GM18526 (cell line): Measurements from ENCODE around the gene FUOM.

Experiments
- POLR2A ChIP-seq: IDR thresholded peaks from 3 replicates; pipeline ENCODE4 v1.6.1; 2011; ENCODE audit not compliant: insufficient read length; ENCODE audit errors: extremely low read depth

FUOM gene

DNA sequence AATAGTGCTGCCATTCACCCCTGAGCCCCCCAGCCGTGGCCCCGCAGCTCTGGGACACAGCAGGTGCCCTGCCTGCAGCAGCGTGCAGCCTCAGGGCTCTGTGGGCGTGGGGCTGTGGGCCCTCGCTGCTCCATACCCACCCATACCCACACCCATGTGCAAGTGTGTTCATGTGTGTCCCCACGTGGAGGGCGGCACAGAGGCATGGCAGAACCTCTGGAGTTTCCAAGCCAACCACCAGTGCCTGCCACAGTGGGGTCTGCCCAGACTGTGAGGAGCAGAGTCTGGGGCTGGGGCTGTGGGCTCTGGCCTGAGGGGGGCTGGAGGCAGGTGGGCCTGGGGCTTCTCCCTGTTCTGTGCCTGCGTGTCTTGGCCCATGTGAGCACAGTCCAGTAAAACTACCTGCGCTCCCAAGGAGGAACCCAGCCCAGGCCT is 8.2 kb downstream of the FUOM start:
- TF ChIP-seq POLR2A = no peak

DNA sequence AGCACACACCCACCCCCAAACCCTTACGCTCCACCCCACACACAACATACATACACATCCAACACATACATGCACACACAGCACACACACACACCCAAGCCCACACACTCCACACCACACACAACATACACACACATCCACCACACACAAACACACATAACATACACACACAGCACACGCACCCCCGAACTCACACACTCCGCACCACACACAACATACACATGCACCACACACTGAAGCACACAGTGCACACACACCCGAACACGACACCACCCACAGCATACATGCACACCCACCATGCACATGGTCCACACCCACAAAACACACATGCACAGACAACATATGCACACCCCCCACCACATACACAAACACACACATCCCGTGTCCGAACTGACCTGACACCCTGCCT is 8.7 kb downstream of the FUOM start:
- no peak for TF ChIP-seq POLR2A

DNA sequence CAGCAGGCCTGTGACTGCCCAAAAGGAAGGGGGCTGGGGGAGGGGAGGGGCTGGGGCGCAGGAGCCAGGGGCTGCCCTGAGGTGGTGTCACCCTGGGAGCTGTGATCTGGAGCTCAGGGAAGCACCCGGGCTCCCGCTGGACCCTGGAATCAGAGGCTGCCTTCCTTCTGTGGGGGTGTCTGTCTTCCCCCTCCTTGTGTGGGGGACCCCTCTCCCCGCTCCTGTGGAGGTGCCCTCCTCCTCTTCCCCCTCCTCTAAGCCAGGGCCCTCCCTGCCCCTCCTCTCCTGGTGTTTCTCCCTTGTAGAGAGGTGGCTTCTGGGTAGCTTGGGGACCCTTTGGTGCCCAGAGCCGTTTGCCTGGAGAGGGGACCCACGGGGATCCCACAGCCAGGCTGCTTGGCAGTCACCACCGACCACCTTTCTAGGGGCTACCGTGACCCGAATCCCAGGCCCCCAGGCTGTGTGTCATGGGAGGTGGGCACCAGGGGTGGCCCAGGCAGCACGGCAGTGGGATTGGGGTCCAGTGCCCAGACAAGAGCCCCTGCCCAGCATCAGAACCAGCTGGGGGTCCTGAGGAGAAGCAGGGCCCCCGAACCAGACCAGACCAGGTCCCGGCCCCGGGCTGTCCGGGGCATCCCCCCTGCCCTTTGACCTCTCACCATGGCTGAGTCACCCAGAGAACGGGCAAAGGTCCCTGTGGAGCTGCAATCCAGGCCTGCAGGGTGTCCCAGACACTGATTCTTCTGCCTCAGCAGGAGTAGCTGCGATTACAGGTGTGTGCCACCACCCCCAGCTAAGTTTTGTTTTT is 9.9 kb downstream of the FUOM start:
- TF ChIP-seq POLR2A = no peak

DNA sequence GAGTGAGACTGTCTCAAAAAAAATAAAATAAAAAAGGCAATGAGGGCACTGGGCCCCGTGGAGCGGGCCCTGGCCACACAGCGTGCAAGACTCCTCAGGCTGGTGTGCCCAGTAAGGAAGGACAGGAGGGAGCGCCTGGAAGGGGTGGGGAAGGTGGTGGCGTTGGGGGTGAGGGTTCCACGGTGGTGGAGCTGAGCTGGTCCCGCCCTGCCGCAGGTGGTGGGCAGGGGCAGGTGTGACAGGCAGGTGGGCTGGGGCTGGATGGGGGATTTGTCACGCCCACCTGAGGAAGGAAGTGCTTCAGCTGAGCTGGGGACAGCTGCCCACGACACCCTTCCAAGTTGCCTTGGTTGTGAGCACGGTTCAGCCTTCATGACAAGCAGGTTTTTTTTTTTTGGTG is 11.4 kb downstream of the FUOM start:
- no peak for TF ChIP-seq POLR2A

DNA sequence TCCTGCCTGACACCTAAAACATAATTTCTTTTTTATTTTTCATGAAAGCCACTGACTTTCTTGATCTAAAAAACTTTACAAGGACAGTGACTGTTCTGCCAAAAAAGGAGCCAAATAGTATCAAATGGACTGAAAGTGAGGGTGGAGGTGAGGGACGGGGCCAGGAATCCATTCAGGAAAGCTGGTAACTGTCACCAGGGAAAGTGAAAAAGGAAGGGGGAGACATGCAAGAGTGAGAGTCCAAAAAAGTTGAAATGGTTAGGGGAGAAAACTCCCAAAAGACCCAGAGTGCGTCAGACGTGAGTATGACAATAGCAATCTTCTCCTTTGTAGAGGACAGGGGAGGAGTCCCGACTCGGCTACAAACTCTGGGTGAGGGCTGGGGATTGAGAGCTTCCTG is 13.6 kb downstream of the FUOM start:
- TF ChIP-seq POLR2A = no peak

DNA sequence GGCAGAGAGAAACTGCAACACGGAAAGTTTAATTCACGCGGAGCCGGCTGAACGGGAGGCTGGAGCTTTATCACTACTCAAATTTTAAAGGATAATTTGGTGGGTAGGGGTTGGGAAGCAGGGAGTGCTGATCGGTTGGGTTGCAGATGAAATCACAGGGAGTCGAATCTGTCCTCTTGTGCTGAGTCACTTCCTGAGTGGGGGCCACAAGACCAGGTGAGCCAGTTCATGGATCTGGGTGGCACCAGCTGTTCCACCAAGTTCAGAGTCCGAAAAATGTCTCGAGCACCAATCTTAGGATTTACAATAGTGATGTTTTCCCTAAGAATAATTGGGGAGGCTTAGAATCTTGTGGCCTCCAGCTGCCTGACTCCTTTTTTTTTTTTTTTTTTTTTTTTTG is 14.3 kb downstream of the FUOM start:
- no peak for TF ChIP-seq POLR2A

DNA sequence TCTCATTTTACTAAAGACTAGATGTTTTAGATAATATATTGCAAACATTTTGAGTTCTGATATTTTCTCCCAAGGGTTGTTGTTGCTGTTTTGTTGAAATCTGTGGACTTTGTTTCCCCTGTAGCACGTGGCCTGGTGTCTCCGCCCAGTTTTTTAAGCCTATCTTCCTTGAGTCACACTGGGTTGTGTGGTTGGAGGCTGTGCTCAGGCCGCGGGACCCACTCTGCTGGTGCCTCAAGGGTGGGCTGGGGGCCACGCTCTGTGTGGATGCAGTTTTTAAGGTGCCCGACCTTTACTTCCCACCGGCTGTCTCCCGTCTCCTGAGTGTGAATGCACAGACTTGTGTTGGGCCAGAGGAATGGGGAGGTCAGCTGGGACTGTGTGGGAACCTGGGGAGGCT is 14.9 kb downstream of the FUOM start:
- TF ChIP-seq POLR2A = no peak

DNA sequence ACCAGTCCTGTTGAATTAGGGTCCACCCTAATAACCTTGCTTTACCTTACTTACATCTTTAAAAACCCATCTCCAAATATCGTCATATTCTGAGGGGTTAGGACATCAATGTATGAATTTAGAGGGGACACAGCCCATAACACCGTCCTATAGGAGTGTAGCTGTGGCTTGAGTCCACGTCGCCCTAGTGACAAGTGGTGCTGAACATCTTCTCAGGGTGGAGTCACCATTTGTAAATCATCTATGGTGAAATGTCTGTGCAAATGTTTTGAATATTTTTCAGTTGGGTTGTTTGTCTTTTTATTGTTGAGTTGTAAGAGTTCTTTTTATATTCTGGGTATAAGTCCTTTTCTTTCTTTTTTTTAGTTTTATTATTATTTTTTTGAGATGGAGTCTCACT is 15.8 kb downstream of the FUOM start:
- no peak for TF ChIP-seq POLR2A

DNA sequence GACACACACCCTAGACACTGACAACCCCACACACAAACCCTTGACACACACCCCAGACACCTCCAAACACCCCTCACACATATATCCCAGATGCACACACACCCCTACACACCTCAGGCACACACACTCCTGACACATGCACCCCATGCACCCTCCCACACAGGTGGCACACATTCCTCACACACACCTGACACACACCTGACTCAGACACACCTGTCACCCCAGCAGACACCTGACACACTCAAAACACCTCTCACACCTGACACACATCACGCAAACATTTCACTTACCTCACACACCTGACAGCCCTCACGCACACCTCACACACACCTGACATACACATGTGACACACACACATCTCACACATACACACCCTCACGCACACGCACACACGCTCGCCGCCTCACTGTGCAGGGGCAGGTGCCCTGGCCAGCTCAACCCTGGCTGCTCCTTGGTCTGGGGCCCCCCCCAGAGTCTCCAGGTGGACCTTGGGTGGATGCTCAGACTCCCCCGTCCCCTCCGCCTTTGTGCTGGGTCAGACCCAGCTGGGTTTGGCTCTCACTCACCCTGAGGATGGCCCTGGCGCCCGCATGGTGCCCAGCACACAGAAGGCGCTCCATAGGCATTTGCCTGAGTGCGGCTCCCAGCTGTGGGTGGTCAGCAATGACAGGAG is 18.0 kb downstream of the FUOM start:
- no peak for TF ChIP-seq POLR2A

DNA sequence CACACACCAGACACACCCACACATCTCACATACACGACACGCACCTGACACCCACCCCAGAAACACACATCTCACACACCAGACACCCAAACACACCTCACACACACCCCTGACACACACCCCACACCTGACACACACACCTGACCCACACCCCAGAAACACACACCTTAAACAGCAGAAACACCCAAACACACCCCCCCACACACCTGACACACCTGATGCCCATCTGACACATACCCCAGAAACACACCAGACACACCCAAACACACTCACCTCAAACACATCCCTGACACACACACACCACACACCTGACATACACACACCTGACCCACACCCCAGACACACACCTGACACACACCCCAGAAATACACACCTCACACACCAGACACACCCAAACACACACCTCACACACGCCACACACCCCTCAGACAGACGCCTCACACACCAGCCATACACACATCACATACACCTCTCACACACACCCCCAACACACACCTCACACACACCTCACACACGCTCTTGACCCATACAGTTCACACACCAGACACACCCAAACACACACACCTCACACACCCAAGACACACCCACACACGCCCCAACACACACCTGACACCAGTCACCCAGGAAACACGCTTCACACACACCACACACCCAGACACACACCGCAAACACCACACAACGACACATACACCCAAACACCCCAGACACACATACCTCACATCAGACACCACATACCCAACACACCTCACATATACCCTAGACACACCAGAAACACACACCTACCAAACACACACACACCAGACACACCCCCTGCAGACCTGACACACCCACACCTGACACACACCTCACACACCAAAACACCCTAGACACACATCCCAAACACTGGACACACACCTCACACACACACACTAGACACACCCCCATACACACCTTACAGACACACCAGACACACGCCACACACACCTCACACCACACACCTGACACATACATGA is 19.4 kb downstream of the FUOM start:
- TF ChIP-seq POLR2A = no peak

DNA sequence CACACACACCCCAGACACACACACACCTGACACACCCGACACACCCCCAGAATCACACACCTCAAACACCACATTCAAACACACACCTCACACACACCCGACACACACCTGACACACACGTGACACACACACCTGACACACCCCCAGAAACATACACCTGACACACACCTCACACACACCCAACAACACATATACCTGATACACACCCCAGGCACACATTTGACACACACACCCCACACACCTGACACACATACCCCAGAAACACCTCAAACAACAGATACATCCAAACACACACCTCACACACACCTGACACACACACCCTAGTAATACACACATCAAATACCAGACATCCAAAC is 20.5 kb downstream of the FUOM start:
- no peak for TF ChIP-seq POLR2A

DNA sequence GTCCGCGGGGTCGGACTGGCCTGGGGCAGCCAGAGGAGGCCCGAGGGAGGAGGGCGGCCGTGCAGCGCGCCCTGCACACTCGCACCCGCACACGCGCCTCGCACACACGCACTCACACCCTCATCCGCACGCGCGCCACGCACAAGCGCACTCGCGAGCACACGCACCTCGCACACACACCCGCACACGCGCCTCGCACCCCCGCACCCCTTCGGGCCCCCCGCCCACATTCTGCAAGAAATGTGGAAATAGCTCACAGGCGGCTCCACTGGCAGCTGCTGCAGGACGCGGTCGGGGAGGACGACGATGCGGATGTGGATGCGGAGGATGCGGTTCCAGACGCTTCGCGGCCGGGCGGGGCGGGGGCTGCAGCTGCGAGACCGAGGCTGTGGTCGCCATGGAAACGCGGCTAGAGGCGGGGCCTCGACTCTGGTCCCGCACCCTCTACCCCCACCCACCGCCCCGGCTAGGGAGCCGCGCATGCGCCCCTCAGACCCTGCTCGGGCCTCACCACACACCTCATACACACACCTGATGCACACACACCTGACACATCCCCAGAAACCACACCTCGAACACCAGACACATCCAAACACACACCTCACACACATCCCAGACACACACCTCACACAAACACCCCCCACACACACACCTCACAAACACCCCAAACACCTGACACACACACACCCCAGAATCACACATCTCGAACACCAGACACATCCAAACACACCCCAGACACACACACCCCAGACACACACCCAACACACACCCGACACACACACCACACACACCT is 21.0 kb downstream of the FUOM start, which contains the start of gene CALY:
CALY (minus strand) TSS at position 320 of the 793 bp plus-strand sequence. CDS start 7,907 bp downstream, outside the sequence.
- no peak for TF ChIP-seq POLR2A

DNA sequence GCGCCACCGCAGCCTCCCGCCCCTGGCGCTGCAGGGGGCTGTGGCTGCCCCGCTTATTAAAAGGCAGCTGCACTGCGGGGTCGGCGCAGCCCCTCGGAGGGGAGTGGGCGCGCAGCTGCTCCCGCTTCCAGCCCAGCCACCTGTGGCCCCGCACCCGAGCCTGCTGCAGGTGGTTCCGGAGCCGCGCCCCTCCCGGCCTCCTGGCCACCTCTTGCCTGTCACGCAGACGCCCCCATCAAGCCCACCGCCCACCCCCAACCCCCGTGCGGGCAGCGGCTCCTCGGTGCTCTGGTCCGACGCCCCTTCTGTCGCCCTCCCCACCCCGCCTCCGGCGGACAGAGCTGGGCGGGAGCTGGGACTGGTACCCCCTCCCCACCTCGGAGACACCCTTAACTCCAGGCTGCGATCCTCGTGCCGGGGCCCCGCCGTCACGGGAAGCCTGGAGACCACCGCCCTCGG is 21.7 kb downstream of the FUOM start:
- no peak for TF ChIP-seq POLR2A
